Gastrocnemius medialis (tissue), 4 donors: Measurements from ENCODE around the gene MFSD6. TPM values are rescaled to one million over a fixed set of nuclear protein-coding genes. Genes with fewer than 3 reads are reported as not detected.
A peak's percentile ranks its signal among the peaks of the same experiment; 100 is the strongest.

Source experiments
- ATAC-seq, 2 donors: fragments of 150-250 bp; one replicate each; pipeline ENCODE4 v1.9.1; 2016
- DNase-seq, 2 donors: peaks; one replicate each; pipeline ENCODE4 v3.0.0-alpha.2; 2019
- H3K27ac ChIP-seq, 4 donors: fragments of 200-600 bp; sonication (generic); 1 replicate in 1 of 4; 2 replicates in 3 of 4; pipeline ENCODE4 v1.5.1; 2016 to 2018; ENCODE audit warnings: mild to moderate bottlenecking in 2 of 4, moderate library complexity in 1 of 4
- H3K27me3 ChIP-seq, 3 donors: fragments of 200-600 bp; sonication (generic) in 2 of 3; 1 replicate in 1 of 3; 2 replicates in 2 of 3; pipeline versions ENCODE4 v1.5.1 to v1.6.0; 2016 to 2019; ENCODE audit warnings: mild to moderate bottlenecking in 1 of 3, moderate library complexity in 1 of 3
- H3K36me3 ChIP-seq, 2 donors: fragments of 200-600 bp; sonication (generic) in 1 of 2; one replicate each; pipeline ENCODE4 v1.5.1; 2017 to 2018
- H3K4me1 ChIP-seq, 2 donors: fragments of 200-600 bp; sonication (generic) in 1 of 2; one replicate each; pipeline ENCODE4 v1.5.1; 2016 to 2017; ENCODE audit warnings: mild to moderate bottlenecking in 2 of 2
- H3K4me3 ChIP-seq, 4 donors: fragments of 200-600 bp; sonication (generic) in 3 of 4; 1 replicate in 1 of 4; 2 replicates in 3 of 4; pipeline ENCODE4 v1.5.1; 2016 to 2019; ENCODE audit warnings: mild to moderate bottlenecking in 2 of 4
- H3K9me3 ChIP-seq, 3 donors: fragments of 200-600 bp; sonication (generic) in 2 of 3; 1 replicate in 1 of 3; 2 replicates in 2 of 3; pipeline ENCODE4 v1.5.1; 2016 to 2019
- POLR2A ChIP-seq, 2 donors: fragments of 450-650 bp; IDR thresholded peaks; one replicate each; pipeline ENCODE4 v1.6.1; 2017; ENCODE audit warnings: antibody characterized with exemption in 2 of 2, mild to moderate bottlenecking in 2 of 2, moderate library complexity in 2 of 2
- in situ Hi-C, 4 donors: fragments of 200-750 bp; cut with MboI; loops; one replicate each; pipeline versions ENCODE4 v1.15.0 to v1.8.0; 2017; ENCODE audit warnings: low sequenced_read_pairs in 4 of 4
- intact Hi-C: fragments of 100-400 bp; cut with DNase I; formaldehyde crosslinking; loops from one replicate; pipeline ENCODE4 v1.15.1; 2023; ENCODE audit warnings: low total_unique reads
- total RNA-seq, 4 donors: library from RNA; depleted of rRNA; stranded (reverse); fragments of >200 nt; gene quantifications; one replicate each; pipeline versions ENCODE4 v1.1.0 to v1.2.3, GENCODE V29; 2016
- TF ChIP-seq, protein P1 (sequence below), 5 experiments: fragments of 450-650 bp in 3 of 5; fragments of 200-600 bp in 2 of 5; sonication (generic) in 2 of 5; IDR thresholded peaks in 4 of 5; conservative IDR thresholded peaks in 1 of 5; 1 replicate in 4 of 5; 2 replicates in 1 of 5; pipeline ENCODE4 v1.5.1; 2016 to 2019; ENCODE audit warnings: antibody characterized with exemption in 5 of 5, mild to moderate bottlenecking in 3 of 5, moderate library complexity in 3 of 5

The MFSD6 gene
- total RNA-seq, 4 donors from 2014 or later, result 9.3 to 20.3 (median 12.5) TPM

DNA sequence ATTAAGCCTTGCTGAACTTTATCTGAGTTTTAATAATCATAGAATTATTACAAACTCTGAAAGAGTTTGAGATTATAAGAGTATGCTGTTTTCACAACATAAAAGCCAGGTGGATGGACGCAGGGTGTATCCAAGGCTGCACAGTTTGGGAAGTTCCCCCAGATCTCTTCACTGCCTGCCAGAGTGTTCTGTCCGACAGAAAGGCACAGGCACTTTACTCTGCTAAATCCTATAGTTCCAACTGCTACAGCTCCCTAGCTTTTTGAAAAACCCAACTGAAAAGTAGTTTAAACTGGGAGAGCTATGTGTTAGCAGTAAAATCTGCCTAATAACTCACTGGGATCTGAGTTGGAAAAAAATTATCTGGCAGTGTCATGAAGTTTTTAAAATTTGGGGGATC is 38.0 kb downstream of the MFSD6 start:
- Histone ChIP-seq H3K4me1 (peaks cover 7 to 14% of the 10 kb centered on the region in 2 donors), H3K27ac (peak overlapping the region in 3 of 4 donors; percentile 3 to 15 (median 11))
- intact Hi-C loops, result no loop called here

DNA sequence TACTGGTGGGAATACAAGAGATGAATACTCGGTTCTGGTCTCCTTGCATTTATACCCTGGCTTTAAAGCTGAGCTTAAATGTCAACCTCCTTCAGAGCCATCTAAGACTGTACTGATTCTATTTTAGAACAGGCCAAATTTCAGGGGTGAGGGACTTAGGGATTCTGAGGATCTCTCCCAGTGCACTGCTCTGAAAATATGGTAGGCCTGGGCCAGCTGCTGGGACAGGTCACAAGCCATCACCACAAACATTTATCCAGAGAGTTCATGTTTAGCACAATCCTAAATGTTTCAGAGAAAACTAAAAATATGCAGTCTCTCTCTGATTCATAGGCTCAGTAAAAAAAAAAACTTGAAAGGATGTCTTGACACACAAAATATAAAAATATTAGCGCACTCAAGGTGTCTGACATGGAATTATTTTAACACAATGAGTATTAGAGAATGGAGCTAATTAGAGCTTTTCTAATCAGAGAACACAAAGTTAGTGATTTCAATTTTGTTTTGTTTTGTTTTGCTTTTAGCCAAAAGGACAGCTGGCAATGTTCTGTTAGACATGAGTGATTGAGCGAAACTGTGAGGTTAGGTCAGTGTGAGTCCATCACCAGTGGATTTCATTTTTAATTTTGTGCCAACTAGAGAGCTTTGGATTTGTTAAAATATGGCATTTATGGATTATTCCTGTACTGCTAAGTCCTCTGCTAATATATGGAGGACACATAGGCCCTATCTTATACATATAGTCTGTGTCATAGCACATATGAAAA is 38.8 kb downstream of the MFSD6 start:
- peak overlapping the region in 3 of 4 donors; percentile 3 to 15 (median 11) for H3K27ac ChIP-seq
- H3K4me1 ChIP-seq, result peaks cover 7 to 14% of the 10 kb centered on the region in 2 donors

More for the DNA sequence above, 38.0 kb downstream of the MFSD6 start:
- no peak for TF ChIP-seq POLR2A (IDR thresholded peaks at IDR 0.05)
- TF ChIP-seq, protein P1, sequence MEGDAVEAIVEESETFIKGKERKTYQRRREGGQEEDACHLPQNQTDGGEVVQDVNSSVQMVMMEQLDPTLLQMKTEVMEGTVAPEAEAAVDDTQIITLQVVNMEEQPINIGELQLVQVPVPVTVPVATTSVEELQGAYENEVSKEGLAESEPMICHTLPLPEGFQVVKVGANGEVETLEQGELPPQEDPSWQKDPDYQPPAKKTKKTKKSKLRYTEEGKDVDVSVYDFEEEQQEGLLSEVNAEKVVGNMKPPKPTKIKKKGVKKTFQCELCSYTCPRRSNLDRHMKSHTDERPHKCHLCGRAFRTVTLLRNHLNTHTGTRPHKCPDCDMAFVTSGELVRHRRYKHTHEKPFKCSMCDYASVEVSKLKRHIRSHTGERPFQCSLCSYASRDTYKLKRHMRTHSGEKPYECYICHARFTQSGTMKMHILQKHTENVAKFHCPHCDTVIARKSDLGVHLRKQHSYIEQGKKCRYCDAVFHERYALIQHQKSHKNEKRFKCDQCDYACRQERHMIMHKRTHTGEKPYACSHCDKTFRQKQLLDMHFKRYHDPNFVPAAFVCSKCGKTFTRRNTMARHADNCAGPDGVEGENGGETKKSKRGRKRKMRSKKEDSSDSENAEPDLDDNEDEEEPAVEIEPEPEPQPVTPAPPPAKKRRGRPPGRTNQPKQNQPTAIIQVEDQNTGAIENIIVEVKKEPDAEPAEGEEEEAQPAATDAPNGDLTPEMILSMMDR (IDR thresholded peaks at IDR 0.05 in 4 of 5, conservative IDR thresholded peaks at IDR 0.05 in 1 of 5), result no peak
- H3K27me3 ChIP-seq, result no peaks in the 10 kb centered on the region
- DNase-seq (no peak), ATAC-seq (no peak)
- in situ Hi-C loops, result no loop called here
- H3K4me3 ChIP-seq, result no peak overlapping the region
- H3K36me3 ChIP-seq, result no peaks in the 10 kb centered on the region
- no peaks in the 10 kb centered on the region for H3K9me3 ChIP-seq

GRCh38 chr2:190447766-190448165 is 39.6 kb downstream of the MFSD6 start:
- Histone ChIP-seq H3K9me3 (no peaks in the 10 kb centered on the region), H3K27ac (no peak overlapping the region), H3K36me3 (no peaks in the 10 kb centered on the region), H3K4me3 (no peak overlapping the region), H3K4me1 (peaks cover 7 to 14% of the 10 kb centered on the region in 2 donors), H3K27me3 (no peaks in the 10 kb centered on the region)
- intact Hi-C loops (no loop called here), in situ Hi-C loops (no loop called here)
- ATAC-seq (no peak), DNase-seq (no peak)
- TF ChIP-seq, protein P1 (IDR thresholded peaks at IDR 0.05 in 4 of 5, conservative IDR thresholded peaks at IDR 0.05 in 1 of 5), result no peak
- TF ChIP-seq POLR2A (IDR thresholded peaks at IDR 0.05), result no peak

More for the DNA sequence above, 38.8 kb downstream of the MFSD6 start:
- intact Hi-C loops, result no loop called here
- no peak for DNase-seq
- TF ChIP-seq POLR2A (IDR thresholded peaks at IDR 0.05), result no peak
- TF ChIP-seq, protein P1 (IDR thresholded peaks at IDR 0.05 in 4 of 5, conservative IDR thresholded peaks at IDR 0.05 in 1 of 5), result no peak
- Histone ChIP-seq H3K36me3 (no peaks in the 10 kb centered on the region), H3K4me3 (no peak overlapping the region), H3K9me3 (no peaks in the 10 kb centered on the region), H3K27me3 (no peaks in the 10 kb centered on the region)
- in situ Hi-C loops, result no loop called here
- no peak for ATAC-seq

GRCh38 chr2:190449925-190450324 is 41.8 kb downstream of the MFSD6 start:
- H3K4me3 ChIP-seq, result no peak overlapping the region
- in situ Hi-C loops, result no loop called here
- ATAC-seq (no peak), DNase-seq (no peak)
- peaks cover 7 to 9% of the 10 kb centered on the region in 2 donors for H3K4me1 ChIP-seq
- H3K27ac ChIP-seq, result no peak overlapping the region
- H3K27me3 ChIP-seq, result no peaks in the 10 kb centered on the region
- TF ChIP-seq, protein P1 (IDR thresholded peaks at IDR 0.05 in 4 of 5, conservative IDR thresholded peaks at IDR 0.05 in 1 of 5), result no peak
- no peak for TF ChIP-seq POLR2A (IDR thresholded peaks at IDR 0.05)
- no peaks in the 10 kb centered on the region for H3K9me3 ChIP-seq
- H3K36me3 ChIP-seq, result no peaks in the 10 kb centered on the region
- intact Hi-C loops, result no loop called here
